ENCODE measurements around the gene CHRDL2.

DNA sequence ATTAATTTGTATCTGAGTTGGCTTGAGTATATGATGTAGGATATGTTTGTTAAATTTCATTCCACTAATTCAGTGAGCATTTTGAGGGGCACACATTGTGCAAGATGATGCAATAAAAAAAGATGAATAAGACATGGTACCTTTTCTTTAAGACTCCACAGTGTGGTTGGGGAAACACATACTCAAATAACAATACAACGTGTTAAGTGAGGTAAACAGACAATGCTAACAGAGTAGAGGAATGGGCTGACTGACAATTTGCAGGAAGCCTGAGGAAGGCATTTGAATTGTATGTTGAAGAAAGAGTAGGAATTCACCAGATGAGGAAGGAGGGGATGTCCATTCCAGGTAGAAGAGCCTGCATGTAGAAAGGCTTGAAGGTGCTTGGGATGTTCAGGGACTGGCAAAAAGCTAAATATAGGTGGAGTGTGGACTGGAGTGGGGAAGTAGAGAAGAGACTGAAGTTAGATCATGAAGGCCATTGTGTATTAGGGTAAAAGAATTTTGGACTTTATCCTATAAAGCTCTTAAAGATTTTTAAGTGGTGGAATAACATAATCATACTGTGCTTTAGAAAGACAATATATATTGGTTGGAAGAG is 24.3 kb upstream of the CHRDL2 start:
- no peak for TF ChIP-seq POLR2A (IDR thresholded peaks at IDR 0.05; ENCODE audit: low read depth, low read length)
- TF ChIP-seq MYC (IDR thresholded peaks at IDR 0.05; ENCODE audit: low read depth, low read length): no peak
- no peak for TF ChIP-seq POLR2AphosphoS5 (IDR thresholded peaks at IDR 0.05; ENCODE audit: insufficient read depth, low read depth, low read length)
- TF ChIP-seq, protein P1, sequence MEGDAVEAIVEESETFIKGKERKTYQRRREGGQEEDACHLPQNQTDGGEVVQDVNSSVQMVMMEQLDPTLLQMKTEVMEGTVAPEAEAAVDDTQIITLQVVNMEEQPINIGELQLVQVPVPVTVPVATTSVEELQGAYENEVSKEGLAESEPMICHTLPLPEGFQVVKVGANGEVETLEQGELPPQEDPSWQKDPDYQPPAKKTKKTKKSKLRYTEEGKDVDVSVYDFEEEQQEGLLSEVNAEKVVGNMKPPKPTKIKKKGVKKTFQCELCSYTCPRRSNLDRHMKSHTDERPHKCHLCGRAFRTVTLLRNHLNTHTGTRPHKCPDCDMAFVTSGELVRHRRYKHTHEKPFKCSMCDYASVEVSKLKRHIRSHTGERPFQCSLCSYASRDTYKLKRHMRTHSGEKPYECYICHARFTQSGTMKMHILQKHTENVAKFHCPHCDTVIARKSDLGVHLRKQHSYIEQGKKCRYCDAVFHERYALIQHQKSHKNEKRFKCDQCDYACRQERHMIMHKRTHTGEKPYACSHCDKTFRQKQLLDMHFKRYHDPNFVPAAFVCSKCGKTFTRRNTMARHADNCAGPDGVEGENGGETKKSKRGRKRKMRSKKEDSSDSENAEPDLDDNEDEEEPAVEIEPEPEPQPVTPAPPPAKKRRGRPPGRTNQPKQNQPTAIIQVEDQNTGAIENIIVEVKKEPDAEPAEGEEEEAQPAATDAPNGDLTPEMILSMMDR (IDR thresholded peaks at IDR 0.05; ENCODE audit: extremely low read depth in 1 of 2, insufficient read depth in 1 of 2, low read depth in 1 of 2, low read length in 2 of 2): no peak
- no peak for TF ChIP-seq JUN (IDR thresholded peaks at IDR 0.05; ENCODE audit: borderline replicate concordance, insufficient read depth, insufficient read length, low read depth)
